ENCODE data around the gene AGAP1. TPM values are rescaled to one million over a fixed set of nuclear protein-coding genes. Genes with fewer than 3 reads are reported as not detected.

The AGAP1 gene
- total RNA-seq, 6 experiments from 2014 or later = 14.1 to 16.0 (median 15.1) TPM

GRCh38 chr2:236170590-236171165 lies 676.8 kb downstream of the AGAP1 start:
- Mint-ChIP-seq H3K36me3 (ENCODE audit: low read depth) (no peaks in the 10 kb centered on the region), H3K27ac (no peak overlapping the region), H3K4me1 (ENCODE audit: low read depth) (peaks cover 31% of the 10 kb centered on the region), H3K9me3 (no peaks in the 10 kb centered on the region; the same call in 1 of the 2 replicates), H3K27me3 (ENCODE audit: insufficient read depth) (peaks cover 56% of the 10 kb centered on the region), H3K4me3 (no peak overlapping the region)
- no peak for TF ChIP-seq CTCF (IDR thresholded peaks at IDR 0.05)
- no peak for DNase-seq

GRCh38 chr2:236171181-236171679 lies 677.4 kb downstream of the AGAP1 start:
- no peak for DNase-seq
- TF ChIP-seq CTCF (IDR thresholded peaks at IDR 0.05) = no peak
- Mint-ChIP-seq H3K27ac (no peak overlapping the region), H3K9me3 (no peaks in the 10 kb centered on the region; the same call in 1 of the 2 replicates), H3K4me3 (no peak overlapping the region), H3K36me3 (ENCODE audit: low read depth) (no peaks in the 10 kb centered on the region), H3K4me1 (ENCODE audit: low read depth) (peaks cover 36% of the 10 kb centered on the region), H3K27me3 (ENCODE audit: insufficient read depth) (peaks cover 50% of the 10 kb centered on the region)

- no peak overlapping the region for H3K4me3 Mint-ChIP-seq
- H3K9me3 Mint-ChIP-seq = no peaks in the 10 kb centered on the region; the same call in 1 of the 2 replicates
- peaks cover 45% of the 10 kb centered on the region for H3K27me3 Mint-ChIP-seq (ENCODE audit: insufficient read depth)
- no peak for TF ChIP-seq CTCF (IDR thresholded peaks at IDR 0.05)
- H3K36me3 Mint-ChIP-seq (ENCODE audit: low read depth) = no peaks in the 10 kb centered on the region
- H3K27ac Mint-ChIP-seq = no peak overlapping the region
- no peak for DNase-seq
- peaks cover 32% of the 10 kb centered on the region for H3K4me1 Mint-ChIP-seq (ENCODE audit: low read depth)
Measured at GRCh38 chr2:236171680-236172254, 677.9 kb downstream of the AGAP1 start.

GRCh38 chr2:236172255-236173035 lies 678.6 kb downstream of the AGAP1 start:
- H3K27me3 Mint-ChIP-seq (ENCODE audit: insufficient read depth) = peaks cover 43% of the 10 kb centered on the region
- no peaks in the 10 kb centered on the region for H3K36me3 Mint-ChIP-seq (ENCODE audit: low read depth)
- H3K27ac Mint-ChIP-seq = no peak overlapping the region
- peaks cover 32% of the 10 kb centered on the region for H3K4me1 Mint-ChIP-seq (ENCODE audit: low read depth)
- H3K9me3 Mint-ChIP-seq = no peaks in the 10 kb centered on the region; the same call in 1 of the 2 replicates
- no peak for DNase-seq
- no peak overlapping the region for H3K4me3 Mint-ChIP-seq
- no peak for TF ChIP-seq CTCF (IDR thresholded peaks at IDR 0.05)

- H3K4me3 Mint-ChIP-seq = no peak overlapping the region
- no peak for DNase-seq
- no peaks in the 10 kb centered on the region; the same call in 1 of the 2 replicates for H3K9me3 Mint-ChIP-seq
- no peak for TF ChIP-seq CTCF (IDR thresholded peaks at IDR 0.05)
- H3K36me3 Mint-ChIP-seq (ENCODE audit: low read depth) = no peaks in the 10 kb centered on the region
- H3K4me1 Mint-ChIP-seq (ENCODE audit: low read depth) = peaks cover 32% of the 10 kb centered on the region
- H3K27me3 Mint-ChIP-seq (ENCODE audit: insufficient read depth) = peaks cover 43% of the 10 kb centered on the region
- no peak overlapping the region for H3K27ac Mint-ChIP-seq
Measured at GRCh38 chr2:236173036-236173728, 679.3 kb downstream of the AGAP1 start.

All from HFFc6 (cell line).